CD4-positive, alpha-beta memory T cell (primary cell): Measurements from ENCODE around the gene MDM2. TPM values are rescaled to one million over a fixed set of nuclear protein-coding genes. Genes with fewer than 3 reads are reported as not detected.
"Not testable (repeated sequence)": the region's sequence is repeated elsewhere in the genome, so short reads cannot be mapped to it uniquely, and the experiment has no call there.

Source experiments
- CTCF ChIA-PET: fragments of 350-600 bp; sonication (Branson Sonifier 250); formaldehyde crosslinking; loops from one replicate; lab custom pipeline; 2021; ENCODE audit warnings: inconsistent platforms; ENCODE audit not compliant: partially characterized antibody; lab: Charles Lee
- POLR2A ChIA-PET: fragments of 350-600 bp; sonication (Branson Sonifier 250); formaldehyde crosslinking; loops from one replicate; lab custom pipeline; 2021; ENCODE audit not compliant: partially characterized antibody; lab: Charles Lee
- DNase-seq, 5 donors: peaks; one replicate each; pipeline versions ENCODE4 v3.0.0 to v3.0.0-alpha.2; 2020 to 2022; ENCODE audit warnings: mixed read lengths in 1 of 5
- H3K27ac ChIP-seq: one replicate; pipeline ENCODE4 v1.7.0; 2013; ENCODE audit warnings: low read depth, low read length
- H3K27me3 ChIP-seq: 2 replicates; pipeline ENCODE4 v1.7.0; 2013; ENCODE audit warnings: mild to moderate bottlenecking, low read length, moderate library complexity; ENCODE audit not compliant: insufficient read depth
- H3K36me3 ChIP-seq: 2 replicates; pipeline ENCODE4 v1.7.0; 2013; ENCODE audit warnings: mild to moderate bottlenecking, low read length, moderate library complexity; ENCODE audit not compliant: insufficient read depth
- H3K4me1 ChIP-seq: 2 replicates; pipeline ENCODE4 v1.7.0; 2013; ENCODE audit warnings: mild to moderate bottlenecking, low read length, moderate library complexity; ENCODE audit not compliant: insufficient read depth
- H3K4me3 ChIP-seq, 2 donors: one replicate each; pipeline ENCODE4 v1.7.0; 2013; ENCODE audit warnings: low read length in 2 of 2, mild to moderate bottlenecking in 1 of 2
- H3K9me3 ChIP-seq, 2 donors: one replicate each; pipeline ENCODE4 v1.7.0; 2013; ENCODE audit warnings: low read length in 2 of 2, control low read depth in 1 of 2; ENCODE audit not compliant: control insufficient read depth in 1 of 2
- H3K27ac Mint-ChIP-seq, 7 donors: one replicate each; pipeline ENCODE4 v1.8.0; 2020 to 2021; ENCODE audit warnings: mixed read lengths in 7 of 7, mild to moderate bottlenecking in 6 of 7, inconsistent platforms in 3 of 7, moderate library complexity in 3 of 7
- H3K27me3 Mint-ChIP-seq, 2 donors: one replicate each; pipeline ENCODE4 v1.8.0; 2020 to 2021; ENCODE audit warnings: mixed read lengths in 2 of 2
- H3K36me3 Mint-ChIP-seq, 2 donors: one replicate each; pipeline ENCODE4 v1.8.0; 2020 to 2021; ENCODE audit warnings: mixed read lengths in 2 of 2, inconsistent platforms in 1 of 2, mild to moderate bottlenecking in 1 of 2
- H3K4me1 Mint-ChIP-seq, 4 donors: one replicate each; pipeline ENCODE4 v1.8.0; 2020 to 2021; ENCODE audit warnings: mixed read lengths in 4 of 4, mild to moderate bottlenecking in 1 of 4
- H3K4me3 Mint-ChIP-seq, 8 donors: one replicate each; pipeline ENCODE4 v1.8.0; 2020 to 2021; ENCODE audit warnings: mixed read lengths in 8 of 8, mild to moderate bottlenecking in 7 of 8, moderate library complexity in 6 of 8, inconsistent platforms in 3 of 8
- H3K9me3 Mint-ChIP-seq, 8 donors: one replicate each; pipeline ENCODE4 v1.8.0; 2020 to 2021; ENCODE audit warnings: mixed read lengths in 8 of 8, mild to moderate bottlenecking in 5 of 8, inconsistent platforms in 3 of 8, moderate library complexity in 1 of 8
- intact Hi-C: fragments of 100-400 bp; cut with micrococcal nuclease; formaldehyde crosslinking; loops from one replicate; pipeline ENCODE4 v1.15.1; 2023
- polyA plus RNA-seq, 2 donors: library from polyadenylated mRNA; unstranded; fragments of 300-500 nt; fragmentation: Illumina TruSeq; gene quantifications; one replicate each; pipeline ENCODE4 v1.2.3, GENCODE V29; 2021
- total RNA-seq, 2 experiments: library from RNA; stranded (reverse); gene quantifications; one replicate each; pipeline ENCODE4 v1.2.3, GENCODE V29; 2021

Gene MDM2
- total and polyA plus RNA-seq, 4 experiments from 2014 or later, result 9.7 to 121 (median 69.9) TPM

- Histone ChIP-seq H3K27me3 (no peaks in the 10 kb centered on the region), H3K27ac (peak overlapping the region; percentile 2), H3K36me3 (peaks cover 51% of the 10 kb centered on the region), H3K9me3 (no peaks in the 10 kb centered on the region), H3K4me1 (peaks cover 41% of the 10 kb centered on the region), H3K4me3 (no peak overlapping the region)
- ChIA-PET POLR2A (interaction anchor here (3.0 kb wide), 1 partner anchor 8 kb away, joined by 24 read pairs; the partner anchor contains the start of gene MDM2), CTCF (interaction anchor here (4.9 to 6.4 kb wide), 2 partner anchors 8 to 14 kb away, joined by 26 to 29 read pairs; partner anchors contain the start of gene MDM2)
- no peak for DNase-seq
- peaks cover 27 to 63% of the 10 kb centered on the region in 2 donors for H3K36me3 Mint-ChIP-seq
- H3K9me3 Mint-ChIP-seq, result no peaks in the 10 kb centered on the region
- H3K27me3 Mint-ChIP-seq, result no peaks in the 10 kb centered on the region
- H3K27ac Mint-ChIP-seq, result peak overlapping the region in 5 of 7 donors; percentile 6 to 78 (median 23)
- H3K4me3 Mint-ChIP-seq, result no peak overlapping the region
- H3K4me1 Mint-ChIP-seq, result peaks cover 26 to 45% (median 36%) of the 10 kb centered on the region in 4 donors
- intact Hi-C loops, result no loop called here
Measured at GRCh38 chr12:68815928-68816800, 8.2 kb downstream of the MDM2 start.

- H3K27me3 ChIP-seq, DNase-seq, H3K27ac Mint-ChIP-seq, intact Hi-C loops, H3K9me3 Mint-ChIP-seq, H3K27ac ChIP-seq, H3K9me3 ChIP-seq, H3K4me3 ChIP-seq, H3K27me3 Mint-ChIP-seq, H3K4me3 Mint-ChIP-seq: not testable (repeated sequence)
- Mint-ChIP-seq H3K4me1 (peaks cover 21 to 38% (median 27%) of the 10 kb centered on the region in 4 donors), H3K36me3 (peaks cover 31 to 69% of the 10 kb centered on the region in 2 donors)
- ChIA-PET POLR2A (interaction anchor here (2.0 to 3.3 kb wide), 2 partner anchors 11 to 12 kb away, joined by 8 to 15 read pairs; partner anchors contain the start of gene MDM2), CTCF (interaction anchor here (0.9 to 5.3 kb wide), 3 partner anchors 9 to 11 kb away, joined by 3 to 40 read pairs (median 26); partner anchors contain the start of gene MDM2)
- Histone ChIP-seq H3K36me3 (peaks cover 58% of the 10 kb centered on the region), H3K4me1 (peaks cover 30% of the 10 kb centered on the region)
Measured at GRCh38 chr12:68819481-68819880, 11.5 kb downstream of the MDM2 start.

GRCh38 chr12:68821357-68822188 lies 13.6 kb downstream of the MDM2 start:
- Mint-ChIP-seq H3K27me3 (no peaks in the 10 kb centered on the region), H3K9me3 (no peaks in the 10 kb centered on the region), H3K36me3 (peaks cover 39 to 74% of the 10 kb centered on the region in 2 donors), H3K4me1 (peaks cover 13 to 24% (median 18%) of the 10 kb centered on the region in 4 donors), H3K4me3 (peak overlapping the region in 2 of 8 donors; percentile 10 to 53), H3K27ac (peak overlapping the region in 6 of 7 donors; percentile 18 to 78 (median 64))
- no peak for DNase-seq
- H3K27me3 ChIP-seq, result no peaks in the 10 kb centered on the region
- no peaks in the 10 kb centered on the region for H3K9me3 ChIP-seq
- H3K4me3 ChIP-seq, result no peak overlapping the region
- peaks cover 16% of the 10 kb centered on the region for H3K4me1 ChIP-seq
- intact Hi-C loops, result no loop called here
- no peak overlapping the region for H3K27ac ChIP-seq
- ChIA-PET CTCF (interaction anchor here (0.6 to 5.3 kb wide), 4 partner anchors 9 to 461 kb away, joined by 3 to 40 read pairs (median 15); partner anchors contain the start of gene MDM2), POLR2A (interaction anchor here (3.3 kb wide), 1 partner anchor 9 kb away, joined by 15 read pairs; no protein-coding TSS in a partner anchor)
- peaks cover 50% of the 10 kb centered on the region for H3K36me3 ChIP-seq

GRCh38 chr12:68823696-68824095 lies 15.7 kb downstream of the MDM2 start:
- Mint-ChIP-seq H3K36me3 (peaks cover 47 to 79% of the 10 kb centered on the region in 2 donors), H3K9me3 (no peaks in the 10 kb centered on the region), H3K4me3 (no peak overlapping the region), H3K27me3 (no peaks in the 10 kb centered on the region), H3K4me1 (peaks cover 10 to 24% (median 17%) of the 10 kb centered on the region in 4 donors), H3K27ac (peak overlapping the region in 6 of 7 donors; percentile 38 to 83 (median 59))
- POLR2A ChIA-PET, result interaction anchor here (0.7 kb wide), 1 partner anchor 16 kb away, joined by 3 read pairs; the partner anchor contains the start of gene MDM2
- no peak overlapping the region for H3K27ac ChIP-seq
- H3K36me3 ChIP-seq, result peaks cover 40% of the 10 kb centered on the region
- DNase-seq, result no peak
- H3K27me3 ChIP-seq, result no peaks in the 10 kb centered on the region
- H3K9me3 ChIP-seq, result no peaks in the 10 kb centered on the region
- H3K4me1 ChIP-seq, result peaks cover 16% of the 10 kb centered on the region
- H3K4me3 ChIP-seq, result no peak overlapping the region
- CTCF ChIA-PET, result interaction anchor here (1.6 to 2.1 kb wide), 2 partner anchors 9 to 16 kb away, joined by 5 to 7 read pairs; partner anchors contain the start of gene MDM2
- intact Hi-C loops, result no loop called here

- ChIA-PET POLR2A (no interaction called here), CTCF (interaction anchor here (1.6 to 2.1 kb wide), 2 partner anchors 9 to 16 kb away, joined by 5 to 7 read pairs; partner anchors contain the start of gene MDM2)
- no peaks in the 10 kb centered on the region for H3K27me3 Mint-ChIP-seq
- Histone ChIP-seq H3K36me3 (peaks cover 36% of the 10 kb centered on the region), H3K4me1 (peaks cover 16% of the 10 kb centered on the region), H3K27me3 (no peaks in the 10 kb centered on the region), H3K27ac (no peak overlapping the region), H3K4me3 (no peak overlapping the region), H3K9me3 (no peaks in the 10 kb centered on the region)
- H3K27ac Mint-ChIP-seq, result peak overlapping the region in 4 of 7 donors; percentile 36 to 71 (median 58)
- peaks cover 6 to 21% (median 17%) of the 10 kb centered on the region in 4 donors for H3K4me1 Mint-ChIP-seq
- H3K36me3 Mint-ChIP-seq, result peaks cover 48 to 78% of the 10 kb centered on the region in 2 donors
- DNase-seq, result no peak
- H3K9me3 Mint-ChIP-seq, result no peaks in the 10 kb centered on the region
- no peak overlapping the region for H3K4me3 Mint-ChIP-seq
- intact Hi-C loops, result no loop called here
Measured at GRCh38 chr12:68824131-68824530, 16.2 kb downstream of the MDM2 start.

GRCh38 chr12:68824597-68825250 lies 16.7 kb downstream of the MDM2 start:
- Mint-ChIP-seq H3K27me3 (no peaks in the 10 kb centered on the region), H3K4me1 (peaks cover 6 to 18% (median 17%) of the 10 kb centered on the region in 4 donors), H3K4me3 (no peak overlapping the region), H3K27ac (peak overlapping the region in 1 of 7 donors; percentile 59), H3K9me3 (no peaks in the 10 kb centered on the region), H3K36me3 (peaks cover 45 to 73% of the 10 kb centered on the region in 2 donors)
- Histone ChIP-seq H3K36me3 (peaks cover 33% of the 10 kb centered on the region), H3K4me3 (no peak overlapping the region), H3K4me1 (peaks cover 16% of the 10 kb centered on the region), H3K27ac (no peak overlapping the region), H3K9me3 (no peaks in the 10 kb centered on the region), H3K27me3 (no peaks in the 10 kb centered on the region)
- POLR2A ChIA-PET, result interaction anchor here (1.5 kb wide), 1 partner anchor 12 kb away, joined by 3 read pairs; no protein-coding TSS in a partner anchor
- DNase-seq, result no peak
- CTCF ChIA-PET, result interaction anchor here (1.6 to 2.1 kb wide), 2 partner anchors 10 to 17 kb away, joined by 5 to 7 read pairs; partner anchors contain the start of gene MDM2
- intact Hi-C loops, result no loop called here
